HG03521 (cell line): Measurements from ENCODE around the gene ZNF74.
"Not testable (repeated sequence)": the region's sequence is repeated elsewhere in the genome, so short reads cannot be mapped to it uniquely, and the experiment has no call there.

Experiments used
- ATAC-seq: cut with Tn5 transposase; IDR thresholded peaks from one replicate; pipeline ENCODE4 v1.9.1; 2021; ENCODE audit warnings: mild to moderate bottlenecking, moderate library complexity; ENCODE audit not compliant: unreplicated experiment

ZNF74 gene

GRCh38 chr22:20374130-20374529, 19.8 kb upstream of the ZNF74 start:
- ATAC-seq: not testable (repeated sequence)

GRCh38 chr22:20376281-20376680, 17.7 kb upstream of the ZNF74 start:
- not testable (repeated sequence) for ATAC-seq

GRCh38 chr22:20376983-20377382, 17.0 kb upstream of the ZNF74 start:
- not testable (repeated sequence) for ATAC-seq

- no peak for ATAC-seq
Observed at GRCh38 chr22:20378110-20378509, 15.8 kb upstream of the ZNF74 start.

- ATAC-seq: not testable (repeated sequence)
Observed at GRCh38 chr22:20378684-20379083, 15.3 kb upstream of the ZNF74 start.

- no peak for ATAC-seq
Observed at GRCh38 chr22:20380486-20380885, 13.5 kb upstream of the ZNF74 start.

GRCh38 chr22:20383538-20383937, 10.4 kb upstream of the ZNF74 start:
- no peak for ATAC-seq

GRCh38 chr22:20384171-20384570, 9.8 kb upstream of the ZNF74 start:
- no peak for ATAC-seq

GRCh38 chr22:20384865-20385264, 9.1 kb upstream of the ZNF74 start:
- no peak for ATAC-seq

GRCh38 chr22:20386336-20386735, 7.6 kb upstream of the ZNF74 start:
- ATAC-seq: no peak

GRCh38 chr22:20386972-20387371, 7.0 kb upstream of the ZNF74 start:
- no peak for ATAC-seq

GRCh38 chr22:20388200-20388599, 5.8 kb upstream of the ZNF74 start:
- no peak for ATAC-seq

- no peak for ATAC-seq
Observed at GRCh38 chr22:20389288-20389687, 4.7 kb upstream of the ZNF74 start.

- ATAC-seq: no peak
Observed at GRCh38 chr22:20390394-20390907, 3.5 kb upstream of the ZNF74 start.

- ATAC-seq: no peak
Observed at GRCh38 chr22:20391222-20391621, 2.7 kb upstream of the ZNF74 start.

- not testable (repeated sequence) for ATAC-seq
Observed at GRCh38 chr22:20392365-20392881, 1.5 kb upstream of the ZNF74 start.

- no peak for ATAC-seq
Observed at GRCh38 chr22:20392983-20393704, 807 bp upstream of the ZNF74 start.

- ATAC-seq: no peak
Observed at GRCh38 chr22:20395181-20395906, 1.4 kb downstream of the ZNF74 start.

GRCh38 chr22:20395907-20396287, 1.9 kb downstream of the ZNF74 start:
- ATAC-seq: no peak

GRCh38 chr22:20396639-20397038, 2.7 kb downstream of the ZNF74 start:
- ATAC-seq: no peak

- no peak for ATAC-seq
Observed at GRCh38 chr22:20397498-20397897, 3.5 kb downstream of the ZNF74 start.

- ATAC-seq: no peak
Observed at GRCh38 chr22:20398420-20398819, 4.5 kb downstream of the ZNF74 start.
